HepG2 (cell line): ENCODE results near the gene SART1. TPM values are rescaled to one million over a fixed set of nuclear protein-coding genes. Genes with fewer than 3 reads are reported as not detected.

ENCODE experiments used
- ATF7 ChIP-seq, 2 experiments: fragments of 450-650 bp in 1 of 2; sonication (generic) in 1 of 2; formaldehyde crosslinking in 1 of 2; IDR thresholded peaks; 2 replicates each; pipeline versions ENCODE4 v1.4.0 to v1.6.1; 2016 to 2020; ENCODE audit warnings: antibody characterized with exemption in 1 of 2, mild to moderate bottlenecking in 1 of 2, missing genetic modification reagents in 1 of 2
- CEBPZ ChIP-seq: IDR thresholded peaks from 2 replicates; pipeline ENCODE4 v1.6.1; 2012; ENCODE audit warnings: low read length, improper control_type of control experiment
- GPBP1L1 ChIP-seq: sonication (generic); formaldehyde crosslinking; IDR thresholded peaks from 2 replicates; pipeline ENCODE4 v1.5.0; 2020; ENCODE audit warnings: mild to moderate bottlenecking, missing genetic modification reagents
- HDAC1 ChIP-seq: sonication (generic); formaldehyde crosslinking; IDR thresholded peaks from 2 replicates; pipeline ENCODE4 v1.5.1; 2020; ENCODE audit warnings: mild to moderate bottlenecking, missing genetic modification reagents
- NFKB2 ChIP-seq: sonication (generic); formaldehyde crosslinking; IDR thresholded peaks from 2 replicates; pipeline ENCODE4 v1.4.0; 2020; ENCODE audit warnings: missing genetic modification reagents, borderline replicate concordance
- NFYC ChIP-seq: IDR thresholded peaks from 2 replicates; pipeline ENCODE4 v1.6.1; 2016; ENCODE audit warnings: missing genetic modification reagents, missing compliant biosample characterization
- SMAD3 ChIP-seq: sonication (generic); formaldehyde crosslinking; IDR thresholded peaks from 2 replicates; pipeline ENCODE4 v1.4.0; 2020; ENCODE audit warnings: missing genetic modification reagents
- SP4 ChIP-seq: sonication (generic); formaldehyde crosslinking; IDR thresholded peaks from 2 replicates; pipeline ENCODE4 v1.8.1; 2023; ENCODE audit warnings: mild to moderate bottlenecking, missing genetic modification reagents
- STAT6 ChIP-seq: sonication (generic); formaldehyde crosslinking; IDR thresholded peaks from 2 replicates; pipeline ENCODE4 v1.4.0; 2020; ENCODE audit warnings: missing genetic modification reagents, mild to moderate bottlenecking, borderline replicate concordance
- ZBTB26 ChIP-seq: IDR thresholded peaks from 2 replicates; pipeline ENCODE4 v1.6.1; 2016; ENCODE audit warnings: missing compliant biosample characterization, missing genetic modification reagents, borderline replicate concordance
- ZNF615 ChIP-seq: sonication (generic); formaldehyde crosslinking; IDR thresholded peaks from 2 replicates; pipeline ENCODE4 v1.5.0; 2020; ENCODE audit warnings: mild to moderate bottlenecking, missing genetic modification reagents, borderline replicate concordance
- ZNF770 ChIP-seq: sonication (generic); formaldehyde crosslinking; IDR thresholded peaks from 2 replicates; pipeline ENCODE4 v1.5.0; 2020; ENCODE audit warnings: mild to moderate bottlenecking, missing genetic modification reagents
- polyA plus RNA-seq, 8 experiments: library from polyadenylated mRNA; depleted of rRNA in 3 of 8; stranded (reverse) in 7 of 8; unstranded in 1 of 8; fragments of >200 nt; fragmentation: Illumina TruSeq in 4 of 8; extraction: Trizol in 4 of 8; gene quantifications; 2 replicates each; pipeline versions ENCODE4 v1.2.1 to v1.2.3, GENCODE V29; 2011 to 2016; ENCODE audit warnings: low read depth in 4 of 8, missing spikeins in 1 of 8, mixed read lengths in 1 of 8; ENCODE audit not compliant: insufficient read depth in 1 of 8
- total RNA-seq, 5 experiments: library from RNA; depleted of rRNA; stranded (reverse); fragments of >200 nt; fragmentation: Illumina TruSeq; extraction: Trizol; gene quantifications; 2 replicates each; pipeline ENCODE4 v1.2.3, GENCODE V29; 2016; ENCODE audit warnings: low read depth in 1 of 5
- TF ChIP-seq, protein P1 (sequence below): sonication (generic); formaldehyde crosslinking; IDR thresholded peaks from 2 replicates; pipeline ENCODE4 v1.5.1; 2020; ENCODE audit warnings: mild to moderate bottlenecking, missing genetic modification reagents

SART1 gene
- total and polyA plus RNA-seq, 2 of the 13 experiments (the other 11 are each of a cell fraction or from before 2014, with no cell fraction given), result 11.3 to 22.5 TPM

DNA sequence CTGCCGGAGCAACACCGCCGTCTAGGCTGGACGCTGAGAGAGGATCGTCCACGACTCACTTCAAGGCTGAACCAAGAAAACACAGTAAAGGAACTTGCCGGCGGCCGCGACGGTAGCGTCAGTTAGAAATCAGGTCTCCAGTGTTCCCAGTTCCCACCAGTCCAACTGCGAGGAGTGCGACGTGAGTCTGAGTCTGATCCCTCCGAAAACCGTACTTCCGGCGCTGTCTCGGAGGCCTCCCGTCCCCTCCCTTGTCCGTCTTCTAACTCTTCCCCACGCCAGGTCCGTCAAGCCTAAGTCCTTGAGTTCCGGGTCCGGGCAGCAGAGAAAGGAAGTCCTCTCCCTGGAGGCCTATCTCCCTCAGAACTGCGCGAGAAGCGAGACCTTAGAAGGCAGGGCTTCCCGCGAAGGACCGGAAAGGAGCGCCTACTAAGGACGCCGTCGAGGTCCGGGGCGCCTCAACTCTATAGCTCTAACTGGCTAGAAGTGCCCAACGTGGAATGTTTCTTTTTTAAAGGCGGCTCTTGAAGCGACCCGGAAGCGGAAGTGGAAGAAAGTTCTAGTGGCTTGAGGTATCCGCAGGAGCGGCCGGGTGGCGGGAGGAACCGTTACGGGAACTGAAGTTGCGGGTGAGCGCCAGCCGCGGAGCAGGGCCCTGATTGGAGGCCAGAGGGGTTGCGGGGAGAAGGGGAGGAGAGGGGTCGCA lies 40.6 kb downstream of the SART1 start, which contains the start of the genes BANF1 and EIF1AD (continued):
- TF ChIP-seq, protein P1, sequence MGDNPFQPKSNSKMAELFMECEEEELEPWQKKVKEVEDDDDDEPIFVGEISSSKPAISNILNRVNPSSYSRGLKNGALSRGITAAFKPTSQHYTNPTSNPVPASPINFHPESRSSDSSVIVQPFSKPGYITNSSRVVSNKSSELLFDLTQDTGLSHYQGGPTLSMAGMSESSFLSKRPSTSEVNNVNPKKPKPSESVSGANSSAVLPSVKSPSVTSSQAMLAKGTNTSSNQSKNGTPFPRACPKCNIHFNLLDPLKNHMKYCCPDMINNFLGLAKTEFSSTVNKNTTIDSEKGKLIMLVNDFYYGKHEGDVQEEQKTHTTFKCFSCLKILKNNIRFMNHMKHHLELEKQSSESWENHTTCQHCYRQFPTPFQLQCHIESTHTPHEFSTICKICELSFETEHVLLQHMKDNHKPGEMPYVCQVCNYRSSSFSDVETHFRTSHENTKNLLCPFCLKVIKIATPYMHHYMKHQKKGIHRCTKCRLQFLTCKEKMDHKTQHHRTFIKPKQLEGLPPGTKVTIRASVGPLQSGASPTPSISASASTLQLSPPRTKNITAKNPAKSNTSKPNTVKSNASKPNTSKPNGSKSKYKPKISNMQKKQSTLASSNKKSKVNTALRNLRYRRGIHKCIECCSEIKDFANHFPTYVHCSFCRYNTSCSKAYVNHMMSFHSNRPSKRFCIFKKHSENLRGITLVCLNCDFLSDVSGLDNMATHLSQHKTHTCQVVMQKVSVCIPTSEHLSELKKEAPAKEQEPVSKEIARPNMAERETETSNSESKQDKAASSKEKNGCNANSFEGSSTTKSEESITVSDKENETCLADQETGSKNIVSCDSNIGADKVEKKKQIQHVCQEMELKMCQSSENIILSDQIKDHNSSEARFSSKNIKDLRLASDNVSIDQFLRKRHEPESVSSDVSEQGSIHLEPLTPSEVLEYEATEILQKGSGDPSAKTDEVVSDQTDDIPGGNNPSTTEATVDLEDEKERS (CRISPR knock-in tag), result peak; percentile 77
- TF ChIP-seq ZBTB26 (CRISPR knock-in tag), result peak; percentile 85
- no peak for TF ChIP-seq GPBP1L1 (CRISPR knock-in tag)
- no peak for TF ChIP-seq NFYC
- TF ChIP-seq NFKB2 (CRISPR knock-in tag), result no peak
- peak; percentile 96 for TF ChIP-seq HDAC1 (CRISPR knock-in tag)
- TF ChIP-seq SP4, result peak; percentile 76
- no peak for TF ChIP-seq ATF7 (IDR thresholded peaks at IDR 0.05)
- TF ChIP-seq ATF7 (CRISPR knock-in tag; IDR thresholded peaks at IDR 0.05), result peak; percentile 78; the same call in 1 of the 2 replicates
- peak; percentile 15; the same call in 1 of the 2 replicates for TF ChIP-seq ZNF770 (CRISPR knock-in tag)
- TF ChIP-seq SMAD3 (CRISPR knock-in tag), result peak; percentile 95
- TF ChIP-seq CEBPZ, result no peak
- 0 out of 2 replicates have a peak, but pooled peaks have one; percentile 61 for TF ChIP-seq STAT6 (CRISPR knock-in tag)
- peak; percentile 81; the same call in 1 of the 2 replicates for TF ChIP-seq ZNF615
